Measurements from ENCODE around the gene FXR2.

Gene FXR2

GRCh38 chr17:7563115-7563869, 51.4 kb downstream of the FXR2 start:
- Histone ChIP-seq H3K4me1 (ENCODE audit: control insufficient read depth, insufficient read depth, low read length, unreplicated experiment) (peaks cover 41% of the 10 kb centered on the region), H3K27ac (ENCODE audit: low read depth, low read length) (no peak overlapping the region), H2AFZ (ENCODE audit: low read length, unreplicated experiment) (no peak overlapping the region), H3K79me2 (ENCODE audit: control insufficient read depth, insufficient read depth, low read length, unreplicated experiment) (peaks cover 54% of the 10 kb centered on the region), H3K27me3 (ENCODE audit: insufficient read depth, low read length) (no peaks in the 10 kb centered on the region), H3K36me3 (ENCODE audit: insufficient read depth, low read length) (peaks cover 22% of the 10 kb centered on the region; the same call in 1 of the 2 replicates), H3K4me3 (ENCODE audit: low read depth, low read length) (peak overlapping the region; percentile 96)

- H3K4me1 ChIP-seq (ENCODE audit: control insufficient read depth, insufficient read depth, low read length, unreplicated experiment), result peaks cover 47% of the 10 kb centered on the region
- H2AFZ ChIP-seq (ENCODE audit: low read length, unreplicated experiment), result peak overlapping the region; percentile 85
- H3K36me3 ChIP-seq (ENCODE audit: insufficient read depth, low read length), result peaks cover 22% of the 10 kb centered on the region; the same call in 1 of the 2 replicates
- H3K27me3 ChIP-seq (ENCODE audit: insufficient read depth, low read length), result no peaks in the 10 kb centered on the region
- peak overlapping the region; percentile 69 for H3K27ac ChIP-seq (ENCODE audit: low read depth, low read length)
- H3K4me3 ChIP-seq (ENCODE audit: low read depth, low read length), result peak overlapping the region; percentile 96
- peaks cover 54% of the 10 kb centered on the region for H3K79me2 ChIP-seq (ENCODE audit: control insufficient read depth, insufficient read depth, low read length, unreplicated experiment)
Observed at GRCh38 chr17:7562208-7562605, 52.5 kb downstream of the FXR2 start.

- Histone ChIP-seq H2AFZ (ENCODE audit: low read length, unreplicated experiment) (peak within 1 kb of the TSS; percentile 90), H3K27ac (ENCODE audit: low read depth, low read length) (peak within 1 kb of the TSS; percentile 78), H3K27me3 (ENCODE audit: insufficient read depth, low read length) (no peaks in the 10 kb centered on the region), H3K4me3 (ENCODE audit: low read depth, low read length) (peak within 1 kb of the TSS; percentile 96), H3K79me2 (ENCODE audit: control insufficient read depth, insufficient read depth, low read length, unreplicated experiment) (peaks cover 49% of the 10 kb centered on the region), H3K4me1 (ENCODE audit: control insufficient read depth, insufficient read depth, low read length, unreplicated experiment) (peaks cover 45% of the 10 kb centered on the region), H3K36me3 (ENCODE audit: insufficient read depth, low read length) (peaks cover 17% of the 10 kb centered on the region; the same call in 1 of the 2 replicates)
Observed at GRCh38 chr17:7561589-7562207, 53.0 kb downstream of the FXR2 start, which contains the start of gene SENP3. Gene SENP3, plus strand, starts transcription at chr17:7561919. Its CDS starts 1,158 bp downstream, at chr17:7563077.

GRCh38 chr17:7561028-7561575, 53.6 kb downstream of the FXR2 start:
- Histone ChIP-seq H3K27ac (ENCODE audit: low read depth, low read length) (peak overlapping the region; percentile 78), H2AFZ (ENCODE audit: low read length, unreplicated experiment) (peak overlapping the region; percentile 90), H3K79me2 (ENCODE audit: control insufficient read depth, insufficient read depth, low read length, unreplicated experiment) (peaks cover 49% of the 10 kb centered on the region), H3K36me3 (ENCODE audit: insufficient read depth, low read length) (peaks cover 16% of the 10 kb centered on the region; the same call in 1 of the 2 replicates), H3K27me3 (ENCODE audit: insufficient read depth, low read length) (no peaks in the 10 kb centered on the region), H3K4me3 (ENCODE audit: low read depth, low read length) (peak overlapping the region; percentile 96), H3K4me1 (ENCODE audit: control insufficient read depth, insufficient read depth, low read length, unreplicated experiment) (peaks cover 45% of the 10 kb centered on the region)

GRCh38 chr17:7560172-7561027, 54.3 kb downstream of the FXR2 start:
- Histone ChIP-seq H3K27ac (ENCODE audit: low read depth, low read length) (no peak overlapping the region), H3K4me1 (ENCODE audit: control insufficient read depth, insufficient read depth, low read length, unreplicated experiment) (peaks cover 45% of the 10 kb centered on the region), H2AFZ (ENCODE audit: low read length, unreplicated experiment) (no peak overlapping the region)

GRCh38 chr17:7559320-7560171, 55.2 kb downstream of the FXR2 start:
- no peak overlapping the region for H3K27ac ChIP-seq (ENCODE audit: low read depth, low read length)
- H3K36me3 ChIP-seq (ENCODE audit: insufficient read depth, low read length), result peaks cover 7% of the 10 kb centered on the region; the same call in 1 of the 2 replicates
- peaks cover 45% of the 10 kb centered on the region for H3K4me1 ChIP-seq (ENCODE audit: control insufficient read depth, insufficient read depth, low read length, unreplicated experiment)
- H3K4me3 ChIP-seq (ENCODE audit: low read depth, low read length), result peak overlapping the region; percentile 61; the same call in 1 of the 2 replicates
- no peak overlapping the region for H2AFZ ChIP-seq (ENCODE audit: low read length, unreplicated experiment)
- no peaks in the 10 kb centered on the region for H3K27me3 ChIP-seq (ENCODE audit: insufficient read depth, low read length)
- peaks cover 37% of the 10 kb centered on the region for H3K79me2 ChIP-seq (ENCODE audit: control insufficient read depth, insufficient read depth, low read length, unreplicated experiment)

More at GRCh38 chr17:7560172-7561027, 54.3 kb downstream of the FXR2 start:
- H3K27me3 ChIP-seq (ENCODE audit: insufficient read depth, low read length), result no peaks in the 10 kb centered on the region
- peaks cover 12% of the 10 kb centered on the region; the same call in 1 of the 2 replicates for H3K36me3 ChIP-seq (ENCODE audit: insufficient read depth, low read length)
- peak overlapping the region; percentile 96 for H3K4me3 ChIP-seq (ENCODE audit: low read depth, low read length)
- peaks cover 46% of the 10 kb centered on the region for H3K79me2 ChIP-seq (ENCODE audit: control insufficient read depth, insufficient read depth, low read length, unreplicated experiment)

- peaks cover 38% of the 10 kb centered on the region for H3K4me1 ChIP-seq (ENCODE audit: control insufficient read depth, insufficient read depth, low read length, unreplicated experiment)
- H3K27me3 ChIP-seq (ENCODE audit: insufficient read depth, low read length), result no peaks in the 10 kb centered on the region
- peak within 1 kb of the TSS; percentile 61 for H3K4me3 ChIP-seq (ENCODE audit: low read depth, low read length)
- H2AFZ ChIP-seq (ENCODE audit: low read length, unreplicated experiment), result peak within 1 kb of the TSS; percentile 72
- peak within 1 kb of the TSS; percentile 20 for H3K27ac ChIP-seq (ENCODE audit: low read depth, low read length)
- no peaks in the 10 kb centered on the region for H3K36me3 ChIP-seq (ENCODE audit: insufficient read depth, low read length)
- peaks cover 29% of the 10 kb centered on the region for H3K79me2 ChIP-seq (ENCODE audit: control insufficient read depth, insufficient read depth, low read length, unreplicated experiment)
Observed at GRCh38 chr17:7558544-7559319, 56.0 kb downstream of the FXR2 start, which contains the start of gene TNFSF13. Gene TNFSF13, plus strand, starts transcription at chr17:7558750. Its CDS starts 290 bp downstream, at chr17:7559040.

GRCh38 chr17:7557775-7558543, 56.7 kb downstream of the FXR2 start:
- Histone ChIP-seq H3K79me2 (ENCODE audit: control insufficient read depth, insufficient read depth, low read length, unreplicated experiment) (peaks cover 21% of the 10 kb centered on the region), H3K4me3 (ENCODE audit: low read depth, low read length) (peak overlapping the region; percentile 61), H3K27me3 (ENCODE audit: insufficient read depth, low read length) (no peaks in the 10 kb centered on the region), H2AFZ (ENCODE audit: low read length, unreplicated experiment) (peak overlapping the region; percentile 72), H3K4me1 (ENCODE audit: control insufficient read depth, insufficient read depth, low read length, unreplicated experiment) (peaks cover 33% of the 10 kb centered on the region), H3K36me3 (ENCODE audit: insufficient read depth, low read length) (no peaks in the 10 kb centered on the region), H3K27ac (ENCODE audit: low read depth, low read length) (peak overlapping the region; percentile 20)
